HepG2 (cell line): Measurements from ENCODE around the gene ZXDC. TPM values are rescaled to one million over a fixed set of nuclear protein-coding genes. Genes with fewer than 3 reads are reported as not detected.
A peak's percentile ranks its signal among the peaks of the same experiment; 100 is the strongest.

Source experiments
- EHMT2 ChIP-seq: fragments of 200-600 bp; sonication (generic); IDR thresholded peaks from 2 replicates; pipeline ENCODE4 v1.7.0; 2017; ENCODE audit warnings: antibody characterized with exemption, low read depth, low read length, borderline replicate concordance
- FLYWCH1 ChIP-seq: sonication (generic); formaldehyde crosslinking; IDR thresholded peaks from 2 replicates; pipeline ENCODE4 v1.8.1; 2023; ENCODE audit warnings: mild to moderate bottlenecking, missing genetic modification reagents
- HOMEZ ChIP-seq: IDR thresholded peaks from 2 replicates; pipeline ENCODE4 v1.6.1; 2016; ENCODE audit warnings: low read depth
- IKZF1 ChIP-seq: fragments of 450-650 bp; IDR thresholded peaks from 2 replicates; pipeline ENCODE4 v1.7.1; 2016
- MTA3 ChIP-seq: sonication (generic); formaldehyde crosslinking; IDR thresholded peaks from 2 replicates; pipeline ENCODE4 v1.4.0; 2020; ENCODE audit warnings: missing genetic modification reagents
- NCOA1 ChIP-seq: sonication (generic); formaldehyde crosslinking; IDR thresholded peaks from 2 replicates; pipeline ENCODE4 v1.9.0; 2021; ENCODE audit warnings: missing genetic modification reagents
- NRL ChIP-seq: sonication (generic); formaldehyde crosslinking; IDR thresholded peaks from 2 replicates; pipeline ENCODE4 v1.5.0; 2020; ENCODE audit warnings: missing genetic modification reagents, mild to moderate bottlenecking, moderate library complexity, borderline replicate concordance
- PITX1 ChIP-seq: sonication (generic); formaldehyde crosslinking; IDR thresholded peaks from 2 replicates; pipeline ENCODE4 v1.5.1; 2020; ENCODE audit warnings: mild to moderate bottlenecking, missing genetic modification reagents
- RNF219 ChIP-seq: sonication (generic); formaldehyde crosslinking; IDR thresholded peaks from 2 replicates; pipeline ENCODE4 v1.5.0; 2020; ENCODE audit warnings: mild to moderate bottlenecking, missing genetic modification reagents
- SKI ChIP-seq: fragments of 450-650 bp; IDR thresholded peaks from one replicate; pipeline ENCODE4 v1.6.1; 2018; ENCODE audit warnings: mild to moderate bottlenecking; ENCODE audit not compliant: partially characterized antibody
- SMARCE1 ChIP-seq: fragments of 450-650 bp; IDR thresholded peaks from 2 replicates; pipeline ENCODE4 v1.6.1; 2017; ENCODE audit warnings: borderline replicate concordance
- SNRNP70 ChIP-seq: fragments of 200-400 bp; formaldehyde crosslinking; IDR thresholded peaks from 2 replicates; pipeline ENCODE4 v1.6.1; 2017; ENCODE audit warnings: mild to moderate bottlenecking, low read depth, low read length, moderate library complexity
- SP140L ChIP-seq: sonication (generic); formaldehyde crosslinking; IDR thresholded peaks from 2 replicates; pipeline ENCODE4 v1.4.0; 2020; ENCODE audit warnings: missing genetic modification reagents, borderline replicate concordance
- TFDP2 ChIP-seq: sonication (generic); formaldehyde crosslinking; IDR thresholded peaks from 2 replicates; pipeline ENCODE4 v1.4.0; 2020; ENCODE audit warnings: missing genetic modification reagents
- USF2 ChIP-seq, 2 experiments: sonication (generic) in 1 of 2; formaldehyde crosslinking in 1 of 2; IDR thresholded peaks; 2 replicates each; pipeline versions ENCODE4 v1.5.1 to v1.6.1; 2011 to 2020; ENCODE audit warnings: borderline replicate concordance in 1 of 2, low read depth in 1 of 2, low read length in 1 of 2, mild to moderate bottlenecking in 1 of 2, missing genetic modification reagents in 1 of 2, moderate library complexity in 1 of 2
- ZNF547 ChIP-seq: sonication (generic); formaldehyde crosslinking; IDR thresholded peaks from 2 replicates; pipeline ENCODE4 v1.5.1; 2020; ENCODE audit warnings: mild to moderate bottlenecking, missing genetic modification reagents
- ZNF776 ChIP-seq: sonication (generic); formaldehyde crosslinking; IDR thresholded peaks from 2 replicates; pipeline ENCODE4 v1.4.0; 2020; ENCODE audit warnings: mild to moderate bottlenecking, missing genetic modification reagents
- polyA plus RNA-seq, 8 experiments: library from polyadenylated mRNA; depleted of rRNA in 3 of 8; stranded (reverse) in 7 of 8; unstranded in 1 of 8; fragments of >200 nt; fragmentation: Illumina TruSeq in 4 of 8; extraction: Trizol in 4 of 8; gene quantifications; 2 replicates each; pipeline versions ENCODE4 v1.2.1 to v1.2.3, GENCODE V29; 2011 to 2016; ENCODE audit warnings: low read depth in 4 of 8, missing spikeins in 1 of 8, mixed read lengths in 1 of 8; ENCODE audit not compliant: insufficient read depth in 1 of 8
- total RNA-seq, 5 experiments: library from RNA; depleted of rRNA; stranded (reverse); fragments of >200 nt; fragmentation: Illumina TruSeq; extraction: Trizol; gene quantifications; 2 replicates each; pipeline ENCODE4 v1.2.3, GENCODE V29; 2016; ENCODE audit warnings: low read depth in 1 of 5

Gene ZXDC
- total and polyA plus RNA-seq, 2 of the 13 experiments (the other 11 are each of a cell fraction or from before 2014, with no cell fraction given), result 17.6 to 21.2 TPM

GRCh38 chr3:126523745-126524428, 48.2 kb upstream of the ZXDC start, which contains the start of gene CHST13 (continued):
- no peak; the same call in 1 of the 2 replicates for TF ChIP-seq HOMEZ
- no peak for TF ChIP-seq FLYWCH1
- TF ChIP-seq MTA3 (CRISPR knock-in tag), result no peak
- TF ChIP-seq PITX1, result peak; percentile 39; the same call in 1 of the 2 replicates
- no peak for TF ChIP-seq IKZF1
- TF ChIP-seq NCOA1, result no peak
- peak; percentile 60; the same call in 1 of the 2 replicates for TF ChIP-seq ZNF776 (CRISPR knock-in tag)
- TF ChIP-seq SNRNP70, result no peak
- 0 out of 2 replicates have a peak, but pooled peaks have one; percentile 26 for TF ChIP-seq SP140L (CRISPR knock-in tag)
- TF ChIP-seq RNF219 (CRISPR knock-in tag), result no peak
- TF ChIP-seq TFDP2, result peak; percentile 77
- TF ChIP-seq EHMT2, result no peak
- 0 out of 2 replicates have a peak, but pooled peaks have one; percentile 67 for TF ChIP-seq NRL
- TF ChIP-seq SKI, result peak; percentile 89
- TF ChIP-seq ZNF547 (CRISPR knock-in tag), result no peak
- TF ChIP-seq USF2 (IDR thresholded peaks at IDR 0.05; ENCODE audit: low read depth, low read length), result no peak
- TF ChIP-seq USF2 (CRISPR knock-in tag; IDR thresholded peaks at IDR 0.05; ENCODE audit: borderline replicate concordance), result 0 out of 2 replicates have a peak, but pooled peaks have one; percentile 61
- TF ChIP-seq SMARCE1, result no peak
